A549 (cell line): ENCODE measurements around the gene PIK3R4. TPM values are rescaled to one million over a fixed set of nuclear protein-coding genes. Genes with fewer than 3 reads are reported as not detected.

ENCODE experiments used
- ATAC-seq, 2 experiments: fragments of 200-7000 bp in 1 of 2; fragments of >200 bp in 1 of 2; cut with Nextera tagmentation in 1 of 2; cut with Tn5 transposase in 1 of 2; 3 replicates each; pipeline versions ENCODE4 v1.8.0 to v1.9.1; 2018 to 2020; ENCODE audit warnings: mild to moderate bottlenecking in 1 of 2, moderate library complexity in 1 of 2
- CTCF ChIA-PET: fragments of 300-600 bp; sonication (Branson Sonifier 250); formaldehyde crosslinking; extraction: SDS; loops from one replicate; lab custom pipeline; 2021; ENCODE audit warnings: antibody characterized with exemption, inconsistent platforms; lab: Yijun Ruan, JAX
- POLR2A ChIA-PET: fragments of 350-600 bp; formaldehyde crosslinking; extraction: SDS; loops from one replicate; lab custom pipeline; 2021; ENCODE audit warnings: antibody characterized with exemption, inconsistent platforms; lab: Yijun Ruan, JAX
- DNase-seq, 2 experiments: peaks; one replicate each; pipeline versions ENCODE4 v3.0.0 to v3.0.0-alpha.2; 2011 to 2016; ENCODE audit warnings: low read depth in 1 of 2, low spot score in 1 of 2
- FAIRE-seq: peaks from 2 replicates; lab custom pipeline; 2011; peaks lifted over from hg19 to GRCh38; lab: Jason Lieb, UNC
- H3K27ac ChIP-seq, 2 experiments: fragments of >200 bp; sonication (Bioruptor Twin); formaldehyde crosslinking; 3 replicates each; pipeline ENCODE4 v1.5.1; 2016 to 2017
- H3K4me1 ChIP-seq: fragments of >200 bp; sonication (Bioruptor Twin); formaldehyde crosslinking; 3 replicates; pipeline ENCODE4 v1.6.1; 2016
- H3K4me2 ChIP-seq: fragments of >200 bp; sonication (Bioruptor Twin); formaldehyde crosslinking; 3 replicates; pipeline ENCODE4 v1.6.1; 2016
- H3K4me3 ChIP-seq: fragments of >200 bp; sonication (Bioruptor Twin); formaldehyde crosslinking; 3 replicates; pipeline ENCODE4 v1.5.1; 2016
- H3K9me3 ChIP-seq: fragments of >200 bp; sonication (Bioruptor Twin); formaldehyde crosslinking; 3 replicates; pipeline ENCODE4 v1.6.1; 2016
- CBX8 ChIP-seq: fragments of 200-600 bp; sonication (generic); IDR thresholded peaks from 2 replicates; pipeline ENCODE4 v1.6.1; 2016
- CEBPB ChIP-seq, 2 experiments: fragments of >200 bp in 1 of 2; sonication (Bioruptor Twin) in 1 of 2; formaldehyde crosslinking in 1 of 2; IDR thresholded peaks; 2 replicates each; pipeline ENCODE4 v1.6.1; 2012 to 2016
- CHD2 ChIP-seq: fragments of 150-350 bp; IDR thresholded peaks from 2 replicates; pipeline ENCODE4 v1.6.1; 2014; ENCODE audit warnings: low read length; ENCODE audit not compliant: partially characterized antibody
- CHD4 ChIP-seq: fragments of 200-600 bp; sonication (generic); IDR thresholded peaks from 2 replicates; pipeline ENCODE4 v1.6.1; 2016; ENCODE audit warnings: antibody characterized with exemption, mild to moderate bottlenecking, borderline replicate concordance
- FOSB ChIP-seq: fragments of 250-450 bp; sonication (Bioruptor Pico); IDR thresholded peaks from 2 replicates; pipeline ENCODE4 v1.5.0; 2020; ENCODE audit warnings: mild to moderate bottlenecking, moderate library complexity
- FOSL2 ChIP-seq, 2 experiments: fragments of 450-650 bp in 1 of 2; fragments of >200 bp in 1 of 2; sonication (Bioruptor Twin) in 1 of 2; formaldehyde crosslinking; IDR thresholded peaks; 2 replicates each; pipeline versions ENCODE4 v1.5.0 to v1.6.1; 2016 to 2020; ENCODE audit warnings: mild to moderate bottlenecking in 1 of 2, moderate library complexity in 1 of 2
- FOXS1 ChIP-seq: fragments of 250-450 bp; sonication (Bioruptor Pico); IDR thresholded peaks from 2 replicates; pipeline ENCODE4 v1.5.0; 2020; ENCODE audit warnings: mild to moderate bottlenecking, moderate library complexity
- HEYL ChIP-seq: fragments of 250-450 bp; sonication (Bioruptor Pico); IDR thresholded peaks from 2 replicates; pipeline ENCODE4 v1.8.0; 2021; ENCODE audit warnings: mild to moderate bottlenecking, moderate library complexity
- HOXA7 ChIP-seq: fragments of 250-450 bp; sonication (Bioruptor Pico); IDR thresholded peaks from 2 replicates; pipeline ENCODE4 v1.5.0; 2020; ENCODE audit warnings: mild to moderate bottlenecking, moderate library complexity
- HOXB5 ChIP-seq: fragments of 250-450 bp; sonication (Bioruptor Pico); IDR thresholded peaks from 2 replicates; pipeline ENCODE4 v1.5.0; 2020; ENCODE audit warnings: mild to moderate bottlenecking, moderate library complexity
- JUNB ChIP-seq: fragments of >200 bp; sonication (Bioruptor Twin); formaldehyde crosslinking; IDR thresholded peaks from 2 replicates; pipeline ENCODE4 v1.6.1; 2016
- RAD21 ChIP-seq, 2 experiments: fragments of >200 bp in 1 of 2; sonication (Bioruptor Twin) in 1 of 2; formaldehyde crosslinking in 1 of 2; IDR thresholded peaks in 1 of 2; conservative IDR thresholded peaks in 1 of 2; 2 replicates in 1 of 2; 3 replicates in 1 of 2; pipeline ENCODE4 v1.6.1; 2012 to 2018; ENCODE audit warnings: inconsistent platforms in 1 of 2
- RARB ChIP-seq: fragments of 250-450 bp; sonication (Bioruptor Pico); IDR thresholded peaks from 2 replicates; pipeline ENCODE4 v1.8.0; 2021; ENCODE audit warnings: mild to moderate bottlenecking, moderate library complexity
- RNF2 ChIP-seq: fragments of 200-600 bp; sonication (generic); IDR thresholded peaks from 2 replicates; pipeline ENCODE4 v1.6.1; 2016; ENCODE audit warnings: low read depth, mild to moderate bottlenecking, antibody characterized with exemption, moderate library complexity, borderline replicate concordance
- TFCP2L1 ChIP-seq: fragments of 250-450 bp; sonication (Bioruptor Pico); IDR thresholded peaks from 2 replicates; pipeline ENCODE4 v1.5.0; 2021; ENCODE audit warnings: mild to moderate bottlenecking
- ZC3H11A ChIP-seq: fragments of 450-650 bp; IDR thresholded peaks from 2 replicates; pipeline ENCODE4 v1.6.1; 2014; ENCODE audit warnings: antibody characterized with exemption, mild to moderate bottlenecking
- ZFP36 ChIP-seq: fragments of 450-650 bp; IDR thresholded peaks from 2 replicates; pipeline ENCODE4 v1.6.1; 2014; ENCODE audit warnings: borderline replicate concordance; ENCODE audit not compliant: partially characterized antibody
- WGBS: methylation state at CpG from one replicate; pipeline ENCODE4 v1.1.6; 2017; ENCODE audit errors: missing lambda C conversion rate; 5-methylcytosine and 5-hydroxymethylcytosine counted together
- polyA plus RNA-seq, 4 experiments: library from polyadenylated mRNA; depleted of rRNA in 3 of 4; stranded (reverse); fragments of >200 nt; fragmentation: RNase III in 1 of 4; extraction: RNeasy Plus Mini Kit Qiagen cat#74134 plus additional on column Dnase treatment in 1 of 4; gene quantifications; 2 replicates in 3 of 4; 3 replicates in 1 of 4; pipeline ENCODE4 v1.2.3, GENCODE V29; 2011 to 2017
- TF ChIP-seq, protein P1 (sequence below): fragments of 200-600 bp; sonication (generic); IDR thresholded peaks from 2 replicates; pipeline ENCODE4 v1.6.1; 2016; ENCODE audit warnings: antibody characterized with exemption, mild to moderate bottlenecking, moderate library complexity
- TF ChIP-seq, protein P2 (sequence below): fragments of 450-650 bp; IDR thresholded peaks from 2 replicates; pipeline ENCODE4 v1.6.1; 2014; ENCODE audit warnings: antibody characterized with exemption
- TF ChIP-seq, protein P3 (sequence below): IDR thresholded peaks from 2 replicates; pipeline ENCODE4 v1.6.1; 2012
- TF ChIP-seq, protein P4 (sequence below): fragments of 250-450 bp; sonication (Bioruptor Pico); IDR thresholded peaks from 2 replicates; pipeline ENCODE4 v1.5.0; 2021; ENCODE audit warnings: mild to moderate bottlenecking, moderate library complexity, borderline replicate concordance

PIK3R4 gene
- polyA plus RNA-seq, 2 of the 4 experiments (the other 2 are of a cell fraction) = 18.2 to 27.8 TPM

DNA sequence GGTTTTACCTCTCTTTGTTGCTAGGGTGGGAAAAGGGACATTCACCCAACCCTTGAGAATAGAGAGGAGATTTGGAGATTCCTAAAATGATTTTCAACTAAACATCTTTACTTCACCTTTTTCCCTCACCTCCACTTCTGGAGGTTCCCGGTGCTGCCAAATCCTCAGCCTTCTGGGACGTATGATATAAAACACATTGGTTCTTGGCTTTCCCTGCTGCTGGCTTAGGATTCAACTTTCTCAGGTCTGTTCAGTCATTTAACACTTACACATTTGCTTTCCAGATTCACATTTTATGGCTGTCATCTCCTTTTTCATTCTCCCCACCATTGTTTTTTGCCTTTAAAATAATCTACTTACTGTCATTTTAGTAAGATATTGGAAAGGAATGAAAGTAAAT lies 106.6 kb downstream of the PIK3R4 start:
- no peaks in the 10 kb centered on the region for H3K4me1 ChIP-seq
- H3K9me3 ChIP-seq = no peaks in the 10 kb centered on the region
- H3K4me3 ChIP-seq = no peak overlapping the region
- no peak overlapping the region for H3K27ac ChIP-seq
- ATAC-seq = no peak
- H3K4me2 ChIP-seq = no peak overlapping the region
- CTCF ChIA-PET = no interaction called here
- POLR2A ChIA-PET = no interaction called here
- no peak for FAIRE-seq
- WGBS = 55% methylated on average over 2 of the region's 2 CpGs
- TF ChIP-seq CBX8 (no peak), RARB (CRISPR knock-in tag) (no peak), HOXA7 (CRISPR knock-in tag) (no peak), CHD4 (no peak), FOXS1 (CRISPR knock-in tag) (no peak), RNF2 (no peak), RAD21 (conservative IDR thresholded peaks at IDR 0.05 in 1 of 2, IDR thresholded peaks at IDR 0.05 in 1 of 2) (no peak), CEBPB (IDR thresholded peaks at IDR 0.05) (no peak), JUNB (no peak)
- TF ChIP-seq, protein P1, sequence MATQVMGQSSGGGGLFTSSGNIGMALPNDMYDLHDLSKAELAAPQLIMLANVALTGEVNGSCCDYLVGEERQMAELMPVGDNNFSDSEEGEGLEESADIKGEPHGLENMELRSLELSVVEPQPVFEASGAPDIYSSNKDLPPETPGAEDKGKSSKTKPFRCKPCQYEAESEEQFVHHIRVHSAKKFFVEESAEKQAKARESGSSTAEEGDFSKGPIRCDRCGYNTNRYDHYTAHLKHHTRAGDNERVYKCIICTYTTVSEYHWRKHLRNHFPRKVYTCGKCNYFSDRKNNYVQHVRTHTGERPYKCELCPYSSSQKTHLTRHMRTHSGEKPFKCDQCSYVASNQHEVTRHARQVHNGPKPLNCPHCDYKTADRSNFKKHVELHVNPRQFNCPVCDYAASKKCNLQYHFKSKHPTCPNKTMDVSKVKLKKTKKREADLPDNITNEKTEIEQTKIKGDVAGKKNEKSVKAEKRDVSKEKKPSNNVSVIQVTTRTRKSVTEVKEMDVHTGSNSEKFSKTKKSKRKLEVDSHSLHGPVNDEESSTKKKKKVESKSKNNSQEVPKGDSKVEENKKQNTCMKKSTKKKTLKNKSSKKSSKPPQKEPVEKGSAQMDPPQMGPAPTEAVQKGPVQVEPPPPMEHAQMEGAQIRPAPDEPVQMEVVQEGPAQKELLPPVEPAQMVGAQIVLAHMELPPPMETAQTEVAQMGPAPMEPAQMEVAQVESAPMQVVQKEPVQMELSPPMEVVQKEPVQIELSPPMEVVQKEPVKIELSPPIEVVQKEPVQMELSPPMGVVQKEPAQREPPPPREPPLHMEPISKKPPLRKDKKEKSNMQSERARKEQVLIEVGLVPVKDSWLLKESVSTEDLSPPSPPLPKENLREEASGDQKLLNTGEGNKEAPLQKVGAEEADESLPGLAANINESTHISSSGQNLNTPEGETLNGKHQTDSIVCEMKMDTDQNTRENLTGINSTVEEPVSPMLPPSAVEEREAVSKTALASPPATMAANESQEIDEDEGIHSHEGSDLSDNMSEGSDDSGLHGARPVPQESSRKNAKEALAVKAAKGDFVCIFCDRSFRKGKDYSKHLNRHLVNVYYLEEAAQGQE = no peak
- TF ChIP-seq, protein P2, sequence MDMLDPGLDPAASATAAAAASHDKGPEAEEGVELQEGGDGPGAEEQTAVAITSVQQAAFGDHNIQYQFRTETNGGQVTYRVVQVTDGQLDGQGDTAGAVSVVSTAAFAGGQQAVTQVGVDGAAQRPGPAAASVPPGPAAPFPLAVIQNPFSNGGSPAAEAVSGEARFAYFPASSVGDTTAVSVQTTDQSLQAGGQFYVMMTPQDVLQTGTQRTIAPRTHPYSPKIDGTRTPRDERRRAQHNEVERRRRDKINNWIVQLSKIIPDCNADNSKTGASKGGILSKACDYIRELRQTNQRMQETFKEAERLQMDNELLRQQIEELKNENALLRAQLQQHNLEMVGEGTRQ = no peak
- TF ChIP-seq, protein P3, sequence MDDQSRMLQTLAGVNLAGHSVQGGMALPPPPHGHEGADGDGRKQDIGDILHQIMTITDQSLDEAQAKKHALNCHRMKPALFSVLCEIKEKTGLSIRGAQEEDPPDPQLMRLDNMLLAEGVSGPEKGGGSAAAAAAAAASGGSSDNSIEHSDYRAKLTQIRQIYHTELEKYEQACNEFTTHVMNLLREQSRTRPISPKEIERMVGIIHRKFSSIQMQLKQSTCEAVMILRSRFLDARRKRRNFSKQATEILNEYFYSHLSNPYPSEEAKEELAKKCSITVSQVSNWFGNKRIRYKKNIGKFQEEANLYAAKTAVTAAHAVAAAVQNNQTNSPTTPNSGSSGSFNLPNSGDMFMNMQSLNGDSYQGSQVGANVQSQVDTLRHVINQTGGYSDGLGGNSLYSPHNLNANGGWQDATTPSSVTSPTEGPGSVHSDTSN = no peak
- DNase-seq = no peak

DNA sequence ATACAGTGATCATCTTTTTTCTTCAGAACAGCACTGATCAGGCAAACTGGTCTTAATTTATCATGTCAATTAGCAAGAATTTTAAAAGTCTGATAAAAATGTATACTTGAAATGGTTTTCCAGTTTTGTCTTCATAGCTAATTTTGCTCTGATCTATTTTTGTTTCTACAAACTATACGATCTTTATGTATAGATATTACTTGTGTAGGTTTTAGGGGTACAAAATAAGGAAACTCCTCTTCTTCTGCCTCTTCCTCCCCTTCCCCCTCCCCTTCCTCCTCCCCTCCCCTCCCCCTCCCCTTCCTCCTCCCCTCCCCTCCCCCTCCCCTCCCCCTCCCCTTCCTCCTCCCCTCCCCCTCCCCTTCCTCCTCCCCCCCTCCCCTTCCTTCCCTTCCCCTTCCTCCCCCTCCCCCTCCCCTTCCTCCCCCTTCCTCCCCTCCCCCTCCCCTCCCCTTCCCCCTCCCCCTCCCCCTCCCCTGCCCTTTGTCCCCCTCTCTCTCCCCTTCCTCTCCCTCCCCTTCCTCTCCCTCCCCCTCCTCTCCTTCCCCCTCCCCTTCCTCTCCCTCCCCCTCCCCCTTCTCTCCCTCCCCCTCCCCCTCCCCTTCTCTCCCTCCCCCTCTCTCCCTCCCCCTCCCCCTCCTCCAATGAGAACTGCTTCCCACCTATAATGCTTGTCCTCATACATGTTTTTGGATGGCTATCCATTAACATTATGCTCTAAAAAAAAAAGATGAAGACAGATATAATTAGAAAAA lies 110.0 kb downstream of the PIK3R4 start:
- no peak for TF ChIP-seq ZFP36
- TF ChIP-seq TFCP2L1 = no peak
- TF ChIP-seq FOSB = no peak
- TF ChIP-seq RNF2 = no peak
- no peak for TF ChIP-seq ZC3H11A
- TF ChIP-seq FOSL2 (IDR thresholded peaks at IDR 0.05) = no peak
- TF ChIP-seq FOSL2 (CRISPR knock-in tag; IDR thresholded peaks at IDR 0.05) = no peak
- TF ChIP-seq, protein P4, sequence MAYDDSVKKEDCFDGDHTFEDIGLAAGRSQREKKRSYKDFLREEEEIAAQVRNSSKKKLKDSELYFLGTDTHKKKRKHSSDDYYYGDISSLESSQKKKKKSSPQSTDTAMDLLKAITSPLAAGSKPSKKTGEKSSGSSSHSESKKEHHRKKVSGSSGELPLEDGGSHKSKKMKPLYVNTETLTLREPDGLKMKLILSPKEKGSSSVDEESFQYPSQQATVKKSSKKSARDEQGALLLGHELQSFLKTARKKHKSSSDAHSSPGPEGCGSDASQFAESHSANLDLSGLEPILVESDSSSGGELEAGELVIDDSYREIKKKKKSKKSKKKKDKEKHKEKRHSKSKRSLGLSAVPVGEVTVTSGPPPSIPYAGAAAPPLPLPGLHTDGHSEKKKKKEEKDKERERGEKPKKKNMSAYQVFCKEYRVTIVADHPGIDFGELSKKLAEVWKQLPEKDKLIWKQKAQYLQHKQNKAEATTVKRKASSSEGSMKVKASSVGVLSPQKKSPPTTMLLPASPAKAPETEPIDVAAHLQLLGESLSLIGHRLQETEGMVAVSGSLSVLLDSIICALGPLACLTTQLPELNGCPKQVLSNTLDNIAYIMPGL (CRISPR knock-in tag) = no peak
- TF ChIP-seq CEBPB (IDR thresholded peaks at IDR 0.05) = no peak
- TF ChIP-seq CHD2 = no peak
- TF ChIP-seq, protein P1 = no peak
- no peak for TF ChIP-seq HOXB5 (CRISPR knock-in tag)
- TF ChIP-seq RAD21 (conservative IDR thresholded peaks at IDR 0.05 in 1 of 2, IDR thresholded peaks at IDR 0.05 in 1 of 2) = no peak
- TF ChIP-seq CBX8 = no peak
- no peak for TF ChIP-seq HEYL (CRISPR knock-in tag)
- TF ChIP-seq RARB (CRISPR knock-in tag) = no peak
- WGBS = 0% methylated on average over 1 of the region's 1 CpG
- no peak overlapping the region for H3K4me2 ChIP-seq
- FAIRE-seq (no peak), DNase-seq (no peak), ATAC-seq (no peak)
- H3K4me1 ChIP-seq = no peaks in the 10 kb centered on the region
- no peak overlapping the region for H3K27ac ChIP-seq
- H3K9me3 ChIP-seq = no peaks in the 10 kb centered on the region
- CTCF ChIA-PET = no interaction called here
- POLR2A ChIA-PET = no interaction called here
- H3K4me3 ChIP-seq = no peak overlapping the region
